ENCODE data around the gene ACOT11.
A peak's percentile ranks its signal among the peaks of the same experiment; 100 is the strongest.

Gene ACOT11

GRCh38 chr1:54542120-54542961, 5.7 kb upstream of the ACOT11 start (continued):
- no peak for TF ChIP-seq REST (tag by site-specific recombination; IDR thresholded peaks at IDR 0.05)
- peak; percentile 24; the same call in 1 of the 2 replicates for TF ChIP-seq ZSCAN5A (tag by site-specific recombination; IDR thresholded peaks at IDR 0.05)
- no peak for TF ChIP-seq ZNF18 (tag by site-specific recombination; IDR thresholded peaks at IDR 0.05)
- TF ChIP-seq ZNF510 (tag by site-specific recombination; IDR thresholded peaks at IDR 0.05; ENCODE audit: insufficient replicate concordance) = no peak
- 0 out of 2 replicates have a peak, but pooled peaks have one; percentile 71 for TF ChIP-seq ZNF501 (tag by site-specific recombination; IDR thresholded peaks at IDR 0.05)
- peak; percentile 57; the same call in 1 of the 2 replicates for TF ChIP-seq KLF7 (tag by site-specific recombination; IDR thresholded peaks at IDR 0.05; ENCODE audit: borderline replicate concordance)
- peak; percentile 92; the same call in 1 of the 2 replicates for TF ChIP-seq MZF1 (tag by site-specific recombination; IDR thresholded peaks at IDR 0.05; ENCODE audit: borderline replicate concordance)
- no peak for TF ChIP-seq ZNF391 (tag by site-specific recombination; IDR thresholded peaks at IDR 0.05; ENCODE audit: borderline replicate concordance, low read depth)
- no peak for TF ChIP-seq SALL2 (tag by site-specific recombination; IDR thresholded peaks at IDR 0.05; ENCODE audit: borderline replicate concordance)
- no peak for TF ChIP-seq PRDM4 (tag by site-specific recombination; IDR thresholded peaks at IDR 0.05)
- TF ChIP-seq BCL11B (tag by site-specific recombination; IDR thresholded peaks at IDR 0.05; ENCODE audit: low read depth) = 0 out of 2 replicates have a peak, but pooled peaks have one; percentile 9

- POLR2A ChIA-PET = interaction anchor here (1.2 kb wide), 1 partner anchor 11 kb away, joined by 4 read pairs; no protein-coding TSS in a partner anchor
- no peak overlapping the region; the same call in 1 of the 2 replicates for H3K27ac ChIP-seq (ENCODE audit: extremely low read depth, low read depth, low read length)
- H3K9me3 ChIP-seq (ENCODE audit: control insufficient read depth, insufficient read depth, low read depth, low read length) = no peaks in the 10 kb centered on the region
- H3K4me3 ChIP-seq (ENCODE audit: low read depth, low read length) = peak overlapping the region; percentile 34; the same call in 1 of the 2 replicates
- no peaks in the 10 kb centered on the region for H3K36me3 ChIP-seq (ENCODE audit: control insufficient read depth in 2 of 2, insufficient read depth in 1 of 2, low read length in 2 of 2)
- no peaks in the 10 kb centered on the region; the same call in 1 of the 2 replicates for H3K4me1 ChIP-seq (ENCODE audit: control insufficient read depth, insufficient read depth, low read length)
- CTCF ChIA-PET = interaction anchor here (0.5 kb wide), 1 partner anchor 95 kb away, joined by 3 read pairs; no protein-coding TSS in a partner anchor
- TF ChIP-seq HIC1 (tag by site-specific recombination; IDR thresholded peaks at IDR 0.05) = no peak
- TF ChIP-seq ZBTB10 (tag by site-specific recombination; IDR thresholded peaks at IDR 0.05) = no peak
- TF ChIP-seq ZNF768 (tag by site-specific recombination; IDR thresholded peaks at IDR 0.05) = no peak
- no peak for TF ChIP-seq ZNF274 (IDR thresholded peaks at IDR 0.05; ENCODE audit: low read length)
- no peak for TF ChIP-seq ZNF274 (tag by site-specific recombination; IDR thresholded peaks at IDR 0.05; ENCODE audit: borderline replicate concordance)
- TF ChIP-seq ZNF169 (tag by site-specific recombination; IDR thresholded peaks at IDR 0.05) = no peak
- peak; percentile 87 for TF ChIP-seq ZNF664 (tag by site-specific recombination; IDR thresholded peaks at IDR 0.05)
- TF ChIP-seq SETDB1 (IDR thresholded peaks at IDR 0.05; ENCODE audit: insufficient read length, low read length) = no peak
Observed at GRCh38 chr1:54542962-54543539, 5.0 kb upstream of the ACOT11 start.
